CD4-positive, alpha-beta T cell (primary cell): ENCODE measurements around the gene WASF1. TPM values are rescaled to one million over a fixed set of nuclear protein-coding genes. Genes with fewer than 3 reads are reported as not detected.

ENCODE experiments used
- ATAC-seq: fragments of 200-7000 bp; cut with Tn5 transposase; one replicate; pipeline ENCODE4 v1.10.0; 2022; ENCODE audit warnings: mild to moderate bottlenecking; ENCODE audit not compliant: poor library complexity
- CTCF ChIA-PET: fragments of 350-600 bp; sonication (Branson Sonifier 250); formaldehyde crosslinking; loops from one replicate; lab custom pipeline; 2021; ENCODE audit warnings: antibody characterized with exemption, inconsistent platforms; lab: Charles Lee
- POLR2A ChIA-PET: fragments of 350-600 bp; sonication (Branson Sonifier 250); formaldehyde crosslinking; loops from one replicate; lab custom pipeline; 2021; ENCODE audit warnings: antibody characterized with exemption, inconsistent platforms; lab: Charles Lee
- DNase-seq, 14 experiments: peaks; one replicate each; pipeline ENCODE4 v3.0.0-alpha.2; 2013 to 2020; ENCODE audit warnings: mixed read lengths in 2 of 14
- H3K27ac ChIP-seq, 2 donors: one replicate each; pipeline versions ENCODE4 v1.5.1 to v1.7.0; 2013; ENCODE audit warnings: low read length in 2 of 2, low read depth in 1 of 2, mild to moderate bottlenecking in 1 of 2
- H3K27me3 ChIP-seq, 2 experiments: 1 replicate in 1 of 2; 2 replicates in 1 of 2; pipeline versions ENCODE4 v1.6.1 to v1.7.0; 2013; ENCODE audit warnings: low read length in 2 of 2, control low read depth in 1 of 2, mild to moderate bottlenecking in 1 of 2, moderate library complexity in 1 of 2; ENCODE audit not compliant: insufficient read depth in 2 of 2, control insufficient read depth in 1 of 2
- H3K36me3 ChIP-seq: one replicate; pipeline ENCODE4 v1.6.1; 2013; ENCODE audit warnings: low read length, control low read depth; ENCODE audit not compliant: insufficient read depth
- H3K4me1 ChIP-seq: one replicate; pipeline ENCODE4 v1.6.1; 2013; ENCODE audit warnings: low read length, control low read depth; ENCODE audit not compliant: insufficient read depth
- H3K4me3 ChIP-seq: one replicate; pipeline ENCODE4 v1.5.1; 2013; ENCODE audit warnings: mild to moderate bottlenecking, low read length, moderate library complexity
- H3K9me3 ChIP-seq, 2 experiments: 1 replicate in 1 of 2; 2 replicates in 1 of 2; pipeline versions ENCODE4 v1.6.1 to v1.7.0; 2013; ENCODE audit warnings: low read length in 2 of 2, mild to moderate bottlenecking in 2 of 2, control low read depth in 1 of 2, moderate library complexity in 1 of 2; ENCODE audit not compliant: control insufficient read depth in 1 of 2, insufficient read depth in 1 of 2
- H3K27ac Mint-ChIP-seq: one replicate; pipeline ENCODE4 v1.8.0; 2020; ENCODE audit warnings: mixed read lengths
- H3K27me3 Mint-ChIP-seq: one replicate; pipeline ENCODE4 v1.8.0; 2021; ENCODE audit warnings: mixed read lengths
- H3K36me3 Mint-ChIP-seq: one replicate; pipeline ENCODE4 v1.8.0; 2021; ENCODE audit warnings: low read depth, mixed read lengths
- H3K4me1 Mint-ChIP-seq: one replicate; pipeline ENCODE4 v1.8.0; 2021; ENCODE audit warnings: low read depth, mixed read lengths
- H3K4me3 Mint-ChIP-seq: one replicate; pipeline ENCODE4 v1.8.0; 2020; ENCODE audit warnings: mild to moderate bottlenecking, mixed read lengths
- H3K9me3 Mint-ChIP-seq: one replicate; pipeline ENCODE4 v1.8.0; 2020; ENCODE audit warnings: mixed read lengths
- CTCF ChIP-seq: fragments of 200-600 bp; IDR thresholded peaks from one replicate; pipeline ENCODE4 v1.8.0; 2022; ENCODE audit warnings: antibody characterized with exemption, mild to moderate bottlenecking
- intact Hi-C, 2 experiments: fragments of 100-400 bp; cut with DNase I in 1 of 2; cut with micrococcal nuclease in 1 of 2; formaldehyde crosslinking; loops; one replicate each; pipeline versions ENCODE4 v1.15.1 to v1.9.0; 2023 to 2025; cut with DNase I, micrococcal nuclease
- total RNA-seq, 174 experiments: library from RNA in 2 of 174; stranded (reverse) in 2 of 174; gene quantifications; one replicate each; pipeline ENCODE4 v1.2.3 and lab custom pipeline; 2021 to 2026

WASF1 gene
- total RNA-seq, 2 experiments from 2014 or later, result 0.19 to 0.22 TPM

GRCh38 chr6:110137924-110138887, 41.3 kb downstream of the WASF1 start:
- H3K4me1 Mint-ChIP-seq, result no peaks in the 10 kb centered on the region
- intact Hi-C loops, result no loop called here

GRCh38 chr6:110130362-110130761, 49.1 kb downstream of the WASF1 start:
- H3K9me3 ChIP-seq, result no peaks in the 10 kb centered on the region
- H3K27ac Mint-ChIP-seq, result no peak overlapping the region
- no peaks in the 10 kb centered on the region for H3K4me1 Mint-ChIP-seq
- ChIA-PET CTCF (no interaction called here), POLR2A (no interaction called here)
- TF ChIP-seq CTCF, result no peak
- intact Hi-C loops, result no loop called here
- H3K4me3 Mint-ChIP-seq, result no peak overlapping the region
- no peaks in the 10 kb centered on the region for H3K27me3 ChIP-seq
- DNase-seq (no peak), ATAC-seq (no peak)
- H3K4me3 ChIP-seq, result no peak overlapping the region
- no peaks in the 10 kb centered on the region for H3K4me1 ChIP-seq
- no peak overlapping the region for H3K27ac ChIP-seq
- no peaks in the 10 kb centered on the region for H3K9me3 Mint-ChIP-seq
- no peaks in the 10 kb centered on the region for H3K36me3 Mint-ChIP-seq
- H3K27me3 Mint-ChIP-seq, result peaks cover 9% of the 10 kb centered on the region
- H3K36me3 ChIP-seq, result no peaks in the 10 kb centered on the region

More at GRCh38 chr6:110137924-110138887, 41.3 kb downstream of the WASF1 start:
- ATAC-seq, result no peak
- DNase-seq, result no peak
- Histone ChIP-seq H3K36me3 (no peaks in the 10 kb centered on the region), H3K4me1 (no peaks in the 10 kb centered on the region), H3K27me3 (peaks cover 0 to 15% of the 10 kb centered on the region in 2 experiments), H3K9me3 (peaks cover 0 to 15% of the 10 kb centered on the region in 2 experiments), H3K4me3 (no peak overlapping the region), H3K27ac (no peak overlapping the region)
- POLR2A ChIA-PET, result no interaction called here
- H3K9me3 Mint-ChIP-seq, result no peaks in the 10 kb centered on the region
- no peak for TF ChIP-seq CTCF
- no peak overlapping the region for H3K4me3 Mint-ChIP-seq
- H3K36me3 Mint-ChIP-seq, result no peaks in the 10 kb centered on the region
- no peak overlapping the region for H3K27ac Mint-ChIP-seq
- CTCF ChIA-PET, result no interaction called here
- H3K27me3 Mint-ChIP-seq, result peaks cover 41% of the 10 kb centered on the region

- Mint-ChIP-seq H3K27me3 (no peaks in the 10 kb centered on the region), H3K4me1 (no peaks in the 10 kb centered on the region), H3K27ac (no peak overlapping the region), H3K9me3 (no peaks in the 10 kb centered on the region), H3K36me3 (no peaks in the 10 kb centered on the region), H3K4me3 (no peak overlapping the region)
- DNase-seq, result no peak
- CTCF ChIA-PET, result interaction anchor here (1.1 kb wide), 1 partner anchor 18 kb away, joined by 3 read pairs; no protein-coding TSS in a partner anchor
- no peak for ATAC-seq
- intact Hi-C loops, result no loop called here
- TF ChIP-seq CTCF, result no peak
- Histone ChIP-seq H3K9me3 (no peaks in the 10 kb centered on the region), H3K27me3 (no peaks in the 10 kb centered on the region), H3K4me3 (no peak overlapping the region), H3K4me1 (no peaks in the 10 kb centered on the region), H3K36me3 (no peaks in the 10 kb centered on the region), H3K27ac (no peak overlapping the region)
- POLR2A ChIA-PET, result no interaction called here
These were observed 51.1 kb downstream of the WASF1 start for GRCh38 chr6:110128418-110128817.
